ENCODE measurements around the gene SCG3. TPM values are rescaled to one million over a fixed set of nuclear protein-coding genes. Genes with fewer than 3 reads are reported as not detected.
A peak's percentile ranks its signal among the peaks of the same experiment; 100 is the strongest.
"Not testable (repeated sequence)": the region's sequence is repeated elsewhere in the genome, so short reads cannot be mapped to it uniquely, and the experiment has no call there.

SCG3 gene
- total and polyA plus RNA-seq, 2 donors from 2014 or later, result 0.11 to 0.13 TPM

DNA sequence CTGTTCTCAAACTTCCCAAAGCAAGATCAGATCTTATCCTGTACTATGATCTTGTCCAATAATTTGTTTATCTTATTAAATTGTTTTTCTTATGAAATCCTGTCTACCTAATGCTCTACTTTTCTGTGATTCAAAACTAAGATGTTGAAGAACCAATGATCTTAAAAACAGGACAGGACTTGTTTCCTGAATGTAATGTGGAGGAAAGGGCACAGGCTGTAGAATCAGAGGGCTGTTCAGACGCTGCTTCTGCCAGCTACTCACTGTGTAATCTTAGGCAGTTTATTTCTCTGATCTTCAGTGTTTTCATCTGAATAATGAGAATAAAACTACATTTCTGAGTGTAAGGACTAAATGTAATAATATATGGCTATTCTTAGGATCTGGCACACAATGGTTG lies 38.6 kb upstream of the SCG3 start:
- intact Hi-C loops (cut with DNase I), result no loop called here
- Histone ChIP-seq H3K27ac (ENCODE audit: low read depth in 2 of 2, low read length in 2 of 2) (peak overlapping the region; percentile 22 to 41), H3K4me1 (ENCODE audit: control insufficient read depth in 2 of 3, insufficient read depth in 2 of 3, low read depth in 1 of 3, low read length in 3 of 3) (no peaks in the 10 kb centered on the region), H3K9me3 (ENCODE audit: control insufficient read depth in 2 of 3, insufficient read depth in 1 of 3, low read length in 3 of 3) (no peaks in the 10 kb centered on the region), H3K9ac (ENCODE audit: low read length in 3 of 3) (no peak overlapping the region), H3K27me3 (ENCODE audit: control insufficient read depth, insufficient read depth, low read length) (no peaks in the 10 kb centered on the region), H3K36me3 (ENCODE audit: control insufficient read depth in 2 of 3, insufficient read depth in 3 of 3, low read length in 3 of 3) (no peaks in the 10 kb centered on the region), H3K4me3 (ENCODE audit: low read length in 3 of 3) (no peak overlapping the region)
- TF ChIP-seq, protein P1, sequence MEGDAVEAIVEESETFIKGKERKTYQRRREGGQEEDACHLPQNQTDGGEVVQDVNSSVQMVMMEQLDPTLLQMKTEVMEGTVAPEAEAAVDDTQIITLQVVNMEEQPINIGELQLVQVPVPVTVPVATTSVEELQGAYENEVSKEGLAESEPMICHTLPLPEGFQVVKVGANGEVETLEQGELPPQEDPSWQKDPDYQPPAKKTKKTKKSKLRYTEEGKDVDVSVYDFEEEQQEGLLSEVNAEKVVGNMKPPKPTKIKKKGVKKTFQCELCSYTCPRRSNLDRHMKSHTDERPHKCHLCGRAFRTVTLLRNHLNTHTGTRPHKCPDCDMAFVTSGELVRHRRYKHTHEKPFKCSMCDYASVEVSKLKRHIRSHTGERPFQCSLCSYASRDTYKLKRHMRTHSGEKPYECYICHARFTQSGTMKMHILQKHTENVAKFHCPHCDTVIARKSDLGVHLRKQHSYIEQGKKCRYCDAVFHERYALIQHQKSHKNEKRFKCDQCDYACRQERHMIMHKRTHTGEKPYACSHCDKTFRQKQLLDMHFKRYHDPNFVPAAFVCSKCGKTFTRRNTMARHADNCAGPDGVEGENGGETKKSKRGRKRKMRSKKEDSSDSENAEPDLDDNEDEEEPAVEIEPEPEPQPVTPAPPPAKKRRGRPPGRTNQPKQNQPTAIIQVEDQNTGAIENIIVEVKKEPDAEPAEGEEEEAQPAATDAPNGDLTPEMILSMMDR (IDR thresholded peaks at IDR 0.05; ENCODE audit: borderline replicate concordance, extremely low read depth, insufficient read depth), result no peak
- no peak for DNase-seq
- no peak for FAIRE-seq

DNA sequence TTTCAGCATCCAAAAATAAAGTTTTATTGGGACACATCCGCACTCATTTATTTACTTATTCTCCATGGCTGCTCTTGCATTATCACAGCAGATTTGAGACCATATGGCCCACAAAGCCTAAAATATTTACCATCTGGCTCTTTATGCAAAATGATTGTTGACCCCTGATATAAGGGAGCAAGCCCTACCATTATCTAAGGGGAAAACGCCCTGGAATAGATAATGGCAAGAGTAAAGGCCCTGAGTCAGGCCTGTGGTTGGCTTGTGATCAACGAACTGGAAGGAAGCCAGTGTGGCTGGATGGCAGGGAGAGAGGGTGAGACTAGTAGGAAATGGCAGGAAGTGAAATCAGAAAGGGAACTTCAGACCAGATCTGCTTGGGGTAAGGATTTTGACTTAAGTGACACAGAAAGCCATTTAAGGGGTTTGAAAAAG lies 34.2 kb upstream of the SCG3 start:
- no peaks in the 10 kb centered on the region for H3K27me3 ChIP-seq (ENCODE audit: control insufficient read depth, insufficient read depth, low read length)
- no peaks in the 10 kb centered on the region for H3K36me3 ChIP-seq (ENCODE audit: control insufficient read depth in 2 of 3, insufficient read depth in 3 of 3, low read length in 3 of 3)
- H3K4me1 ChIP-seq (ENCODE audit: control insufficient read depth in 2 of 3, insufficient read depth in 2 of 3, low read depth in 1 of 3, low read length in 3 of 3), result no peaks in the 10 kb centered on the region
- no peak overlapping the region for H3K27ac ChIP-seq (ENCODE audit: low read depth in 2 of 2, low read length in 2 of 2)
- H3K9ac ChIP-seq (ENCODE audit: low read length in 3 of 3), result no peak overlapping the region
- FAIRE-seq, result no peak
- TF ChIP-seq, protein P1 (IDR thresholded peaks at IDR 0.05; ENCODE audit: borderline replicate concordance, extremely low read depth, insufficient read depth), result no peak
- no peaks in the 10 kb centered on the region for H3K9me3 ChIP-seq (ENCODE audit: control insufficient read depth in 2 of 3, insufficient read depth in 1 of 3, low read length in 3 of 3)
- H3K4me3 ChIP-seq (ENCODE audit: low read length in 3 of 3), result no peak overlapping the region
- DNase-seq, result no peak
- intact Hi-C loops (cut with DNase I), result no loop called here

DNA sequence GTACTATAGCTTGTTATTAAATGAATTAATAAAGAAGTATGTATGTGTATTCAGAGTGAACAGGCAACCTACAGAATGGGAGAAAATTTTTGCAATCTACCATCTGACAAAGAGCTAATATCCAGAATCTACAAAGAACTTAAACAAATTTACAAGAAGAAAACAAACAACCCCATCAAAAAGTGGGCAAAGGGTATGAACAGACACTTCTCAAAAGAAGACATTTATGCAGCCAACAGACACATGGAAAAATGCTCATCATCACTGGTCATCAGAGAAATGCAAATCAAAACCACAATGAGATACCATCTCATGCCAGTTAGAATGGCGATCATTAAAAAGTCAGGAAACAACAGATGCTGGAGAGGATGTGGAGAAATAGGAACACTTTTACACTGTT lies 33.2 kb upstream of the SCG3 start:
- H3K36me3 ChIP-seq (ENCODE audit: control insufficient read depth in 2 of 3, insufficient read depth in 3 of 3, low read length in 3 of 3); DNase-seq; H3K4me1 ChIP-seq (ENCODE audit: control insufficient read depth in 2 of 3, insufficient read depth in 2 of 3, low read depth in 1 of 3, low read length in 3 of 3); FAIRE-seq; H3K9ac ChIP-seq (ENCODE audit: low read length in 3 of 3); H3K27me3 ChIP-seq (ENCODE audit: control insufficient read depth, insufficient read depth, low read length); H3K4me3 ChIP-seq (ENCODE audit: low read length in 3 of 3); intact Hi-C loops (cut with DNase I); H3K9me3 ChIP-seq (ENCODE audit: control insufficient read depth in 2 of 3, insufficient read depth in 1 of 3, low read length in 3 of 3); H3K27ac ChIP-seq (ENCODE audit: low read depth in 2 of 2, low read length in 2 of 2): not testable (repeated sequence)

DNA sequence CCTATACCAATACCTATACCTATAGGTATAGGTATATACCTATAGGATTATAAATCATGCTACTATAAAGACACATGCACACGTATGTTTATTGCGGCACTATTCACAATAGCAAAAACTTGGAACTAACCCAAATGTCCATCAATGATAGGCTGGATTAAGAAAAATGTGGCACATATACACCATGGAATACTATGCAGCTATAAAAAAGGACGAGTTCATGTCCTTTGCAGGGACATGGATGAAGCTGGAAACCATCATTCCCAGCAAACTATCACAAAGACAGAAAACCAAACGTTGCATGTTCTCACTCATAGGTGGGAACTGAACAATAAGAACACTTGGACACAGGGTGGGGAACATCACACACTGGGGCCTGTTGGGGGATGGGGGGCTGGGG lies 32.7 kb upstream of the SCG3 start:
- H3K36me3 ChIP-seq (ENCODE audit: control insufficient read depth in 2 of 3, insufficient read depth in 3 of 3, low read length in 3 of 3); FAIRE-seq; DNase-seq; H3K4me1 ChIP-seq (ENCODE audit: control insufficient read depth in 2 of 3, insufficient read depth in 2 of 3, low read depth in 1 of 3, low read length in 3 of 3); H3K27ac ChIP-seq (ENCODE audit: low read depth in 2 of 2, low read length in 2 of 2); H3K9me3 ChIP-seq (ENCODE audit: control insufficient read depth in 2 of 3, insufficient read depth in 1 of 3, low read length in 3 of 3); intact Hi-C loops (cut with DNase I); H3K27me3 ChIP-seq (ENCODE audit: control insufficient read depth, insufficient read depth, low read length); H3K4me3 ChIP-seq (ENCODE audit: low read length in 3 of 3); H3K9ac ChIP-seq (ENCODE audit: low read length in 3 of 3): not testable (repeated sequence)
